MM.1S (cell line): ENCODE data around the gene PIK3R5.

Source experiments
- EZH2 ChIP-seq: fragments of 300-600 bp; sonication (generic); optimal IDR thresholded peaks from 2 replicates; pipeline ENCODE3; 2017; ENCODE audit warnings: low read depth, mild to moderate bottlenecking, antibody characterized with exemption, low read length, mixed read lengths
- EZH2phosphoT487 ChIP-seq: fragments of 300-600 bp; sonication (generic); IDR thresholded peaks from 2 replicates; pipeline ENCODE4 v1.6.1; 2018; ENCODE audit warnings: antibody characterized with exemption, low read length
- TF ChIP-seq, protein P1 (sequence below): fragments of 300-600 bp; sonication (generic); IDR thresholded peaks from 2 replicates; pipeline ENCODE4 v1.5.1; 2016; ENCODE audit warnings: antibody characterized with exemption, low read length, mixed read lengths

DNA sequence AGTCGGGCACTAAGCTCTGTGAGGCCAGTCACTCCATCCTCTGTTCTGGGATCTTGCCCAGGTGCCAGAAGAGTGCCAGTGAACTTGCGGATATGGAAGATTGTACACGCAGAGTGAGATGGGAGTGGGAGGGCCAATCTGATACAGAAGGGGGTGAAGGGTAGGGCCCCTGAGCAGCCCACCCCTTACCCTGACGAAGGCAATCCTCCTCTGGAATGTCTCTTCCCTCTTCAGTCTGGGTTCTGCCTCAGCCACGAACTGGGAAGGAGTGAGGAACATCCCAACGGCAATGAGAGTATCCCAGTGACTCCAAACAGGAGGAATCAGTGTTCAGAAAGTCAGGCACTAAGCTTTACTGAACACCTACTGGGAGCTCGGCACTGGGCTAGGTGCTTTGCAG lies 86.1 kb downstream of the PIK3R5 start:
- TF ChIP-seq, protein P1, sequence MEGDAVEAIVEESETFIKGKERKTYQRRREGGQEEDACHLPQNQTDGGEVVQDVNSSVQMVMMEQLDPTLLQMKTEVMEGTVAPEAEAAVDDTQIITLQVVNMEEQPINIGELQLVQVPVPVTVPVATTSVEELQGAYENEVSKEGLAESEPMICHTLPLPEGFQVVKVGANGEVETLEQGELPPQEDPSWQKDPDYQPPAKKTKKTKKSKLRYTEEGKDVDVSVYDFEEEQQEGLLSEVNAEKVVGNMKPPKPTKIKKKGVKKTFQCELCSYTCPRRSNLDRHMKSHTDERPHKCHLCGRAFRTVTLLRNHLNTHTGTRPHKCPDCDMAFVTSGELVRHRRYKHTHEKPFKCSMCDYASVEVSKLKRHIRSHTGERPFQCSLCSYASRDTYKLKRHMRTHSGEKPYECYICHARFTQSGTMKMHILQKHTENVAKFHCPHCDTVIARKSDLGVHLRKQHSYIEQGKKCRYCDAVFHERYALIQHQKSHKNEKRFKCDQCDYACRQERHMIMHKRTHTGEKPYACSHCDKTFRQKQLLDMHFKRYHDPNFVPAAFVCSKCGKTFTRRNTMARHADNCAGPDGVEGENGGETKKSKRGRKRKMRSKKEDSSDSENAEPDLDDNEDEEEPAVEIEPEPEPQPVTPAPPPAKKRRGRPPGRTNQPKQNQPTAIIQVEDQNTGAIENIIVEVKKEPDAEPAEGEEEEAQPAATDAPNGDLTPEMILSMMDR: no peak
- no peak for TF ChIP-seq EZH2
- no peak for TF ChIP-seq EZH2phosphoT487
